ENCODE data around the gene KLHL29.

KLHL29 gene

DNA sequence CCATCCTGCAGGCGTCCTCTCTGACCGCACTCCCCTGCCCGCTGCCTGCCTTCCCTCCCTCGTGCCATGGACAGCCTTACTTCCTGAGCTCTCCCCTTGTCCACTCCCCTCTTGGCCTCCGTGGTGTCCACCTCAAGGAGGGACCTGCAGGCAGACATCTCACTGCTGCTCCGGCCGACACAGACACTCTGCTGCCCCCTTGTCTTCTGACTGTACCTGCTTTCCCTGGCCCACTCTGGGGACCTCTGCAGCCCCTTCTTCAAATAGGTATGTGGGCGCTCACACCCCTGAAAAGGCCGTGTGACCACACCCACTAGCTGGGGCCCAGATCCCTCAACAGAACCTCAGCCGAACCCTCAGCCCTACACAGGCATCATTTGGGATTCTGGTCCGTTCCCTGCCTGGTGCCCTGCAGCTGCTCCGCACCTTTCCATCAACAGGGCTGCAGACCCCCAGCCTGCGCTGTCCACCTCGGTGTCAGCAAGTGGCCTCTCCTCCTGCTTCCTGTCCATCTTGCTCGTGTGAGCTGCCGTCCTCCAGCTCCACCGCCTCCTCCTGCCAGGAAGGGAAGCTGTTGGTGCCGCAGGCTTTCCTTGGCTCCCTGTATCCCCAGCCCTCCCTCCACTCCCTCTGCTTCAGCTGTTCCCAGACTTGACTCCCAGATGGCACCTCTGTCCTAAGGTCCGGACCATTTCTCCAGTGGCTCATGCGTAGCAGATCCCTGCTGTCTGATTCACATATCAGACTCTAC lies 94.1 kb downstream of the KLHL29 start:
- no peak for DNase-seq

DNA sequence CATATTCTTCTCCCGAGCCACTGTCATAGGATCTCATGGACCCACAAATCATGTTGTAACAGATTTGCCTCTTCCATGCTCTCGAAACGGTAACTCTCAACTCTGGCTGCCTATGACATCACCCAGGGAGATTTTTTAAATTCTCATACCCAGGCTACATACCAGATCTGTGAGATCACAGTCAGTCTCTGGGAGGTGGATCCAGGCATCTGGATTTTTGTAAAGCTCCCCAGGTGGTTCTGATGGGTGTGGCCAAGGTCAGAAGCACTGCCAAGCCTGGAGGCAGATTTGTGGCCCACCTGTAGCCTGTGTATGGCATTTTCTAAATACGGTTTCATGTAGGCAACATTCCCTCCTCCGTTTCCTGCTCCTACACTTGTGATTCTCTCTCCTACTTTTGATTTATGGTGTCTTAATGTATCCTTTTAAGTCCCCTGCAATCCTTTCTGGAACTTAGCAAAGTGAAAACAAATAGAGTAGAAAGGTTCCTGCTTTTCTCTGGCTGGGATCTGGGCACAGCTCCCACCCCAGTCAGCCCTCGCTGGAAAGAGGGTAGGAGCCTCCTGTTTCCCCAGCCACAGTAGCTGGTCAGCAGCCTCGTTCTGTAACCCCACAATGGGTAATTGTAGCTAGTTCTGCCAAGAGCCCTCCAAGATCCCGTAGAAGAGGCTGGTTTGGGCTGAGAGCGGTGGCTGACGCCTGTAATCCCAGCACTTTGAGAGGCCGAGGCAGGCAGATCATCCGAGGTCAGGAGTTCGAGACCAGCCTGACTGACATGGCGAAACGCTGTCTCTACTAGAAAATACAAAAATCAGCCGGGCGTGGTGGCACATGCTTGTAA lies 96.2 kb downstream of the KLHL29 start:
- no peak for DNase-seq

DNA sequence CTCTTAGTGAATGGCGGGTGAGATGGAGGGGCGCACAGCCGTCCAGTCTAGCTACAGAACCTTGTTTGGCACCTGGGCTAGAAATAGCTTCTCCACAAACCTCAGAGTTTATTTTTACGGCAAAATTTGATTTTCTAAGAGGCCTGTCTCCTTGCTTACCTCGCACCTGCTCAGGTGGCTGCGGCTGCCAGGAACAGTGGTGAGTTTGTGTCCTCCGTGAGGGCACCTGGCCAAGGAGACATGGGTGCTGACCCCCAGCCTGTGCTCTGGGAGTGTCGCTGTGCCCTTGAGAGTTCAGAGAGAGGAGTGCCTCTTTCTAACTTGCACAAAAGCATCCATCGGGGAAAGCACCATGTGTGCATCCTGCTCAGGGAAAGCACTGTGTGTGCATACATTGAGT lies 97.2 kb downstream of the KLHL29 start:
- DNase-seq = no peak

GRCh38 chr2:23482607-23483006 lies 97.6 kb downstream of the KLHL29 start:
- DNase-seq = no peak

DNA sequence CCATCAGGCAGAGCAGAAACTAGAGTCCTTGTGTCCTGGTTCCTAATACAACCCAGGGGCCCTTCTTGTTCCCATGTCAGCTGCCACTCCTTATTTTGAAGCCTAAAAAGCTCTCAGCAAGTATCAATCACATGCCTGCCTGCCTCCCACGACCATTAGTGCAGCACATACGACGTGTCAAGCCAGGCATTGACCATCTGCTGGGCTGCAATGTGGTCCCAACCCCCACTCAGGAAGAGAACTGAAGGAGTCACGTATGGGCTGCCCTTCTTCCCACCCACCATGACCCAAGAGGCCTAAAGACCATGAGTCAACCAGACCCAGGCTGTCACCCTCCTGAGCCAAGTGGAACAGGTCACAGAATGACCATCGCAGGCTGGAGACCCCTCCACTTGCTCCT lies 98.8 kb downstream of the KLHL29 start:
- DNase-seq = no peak

DNA sequence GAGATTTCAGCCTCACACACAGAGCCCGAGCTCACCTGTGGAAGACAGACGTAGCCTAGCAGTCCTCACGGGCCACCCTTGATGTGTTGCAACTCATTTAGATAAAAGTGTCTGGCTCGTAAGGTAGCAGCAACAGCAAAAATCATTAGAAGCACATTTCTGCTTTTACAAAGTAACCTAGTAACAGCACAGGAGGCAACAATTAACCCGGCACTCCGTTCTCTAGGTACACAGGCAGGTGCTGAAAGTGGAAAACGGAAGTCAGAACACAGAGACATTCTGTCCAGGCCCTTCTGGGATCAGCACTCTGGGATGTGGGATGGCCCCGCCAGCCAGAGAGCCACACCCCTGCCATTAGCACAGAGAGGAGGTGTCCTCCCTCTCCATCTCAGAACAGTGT lies 99.3 kb downstream of the KLHL29 start:
- no peak for DNase-seq

DNA sequence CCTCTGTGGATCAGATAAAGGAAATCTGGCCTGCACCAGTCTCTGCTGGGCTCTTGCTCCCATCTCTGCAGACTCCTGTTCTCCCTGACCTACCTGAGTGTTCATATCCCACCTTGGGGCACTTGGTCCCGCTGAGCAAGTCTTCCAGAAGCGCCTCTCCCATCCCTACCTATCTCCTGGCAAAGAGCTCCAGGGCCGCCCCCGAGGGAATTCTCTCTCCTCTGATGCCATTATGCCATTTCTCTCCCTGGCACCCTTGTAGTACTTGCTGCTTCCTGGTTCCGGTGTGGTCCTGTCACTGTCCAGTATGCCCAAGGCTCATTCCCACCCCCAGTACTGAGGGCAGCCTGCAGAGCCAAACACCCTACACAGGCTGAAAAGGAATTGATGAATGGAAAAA lies 99.8 kb downstream of the KLHL29 start:
- DNase-seq = no peak

DNA sequence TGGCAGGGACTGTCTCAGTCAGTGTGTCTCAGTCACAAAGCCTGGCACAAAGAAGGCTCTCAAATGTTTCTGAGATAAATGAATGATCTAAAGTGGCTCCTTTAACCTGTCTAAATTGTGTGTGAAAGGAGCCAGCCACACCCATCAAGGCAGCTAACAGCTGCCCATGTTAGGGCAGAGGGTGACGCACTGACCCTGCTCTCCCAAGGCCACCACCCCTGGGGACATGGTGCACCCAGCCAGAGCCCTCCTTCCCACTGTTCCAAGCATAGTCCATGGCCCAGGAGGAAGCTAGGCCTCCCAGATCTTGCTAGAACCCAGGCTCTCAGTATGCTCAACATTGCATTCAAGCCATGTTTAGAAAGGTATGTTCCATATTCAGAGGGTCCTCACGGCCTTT lies 100.3 kb downstream of the KLHL29 start:
- DNase-seq = no peak

GRCh38 chr2:23485841-23486683 lies 101.1 kb downstream of the KLHL29 start:
- DNase-seq = no peak

- DNase-seq = no peak
Measured at GRCh38 chr2:23486684-23487075, 101.7 kb downstream of the KLHL29 start.

DNA sequence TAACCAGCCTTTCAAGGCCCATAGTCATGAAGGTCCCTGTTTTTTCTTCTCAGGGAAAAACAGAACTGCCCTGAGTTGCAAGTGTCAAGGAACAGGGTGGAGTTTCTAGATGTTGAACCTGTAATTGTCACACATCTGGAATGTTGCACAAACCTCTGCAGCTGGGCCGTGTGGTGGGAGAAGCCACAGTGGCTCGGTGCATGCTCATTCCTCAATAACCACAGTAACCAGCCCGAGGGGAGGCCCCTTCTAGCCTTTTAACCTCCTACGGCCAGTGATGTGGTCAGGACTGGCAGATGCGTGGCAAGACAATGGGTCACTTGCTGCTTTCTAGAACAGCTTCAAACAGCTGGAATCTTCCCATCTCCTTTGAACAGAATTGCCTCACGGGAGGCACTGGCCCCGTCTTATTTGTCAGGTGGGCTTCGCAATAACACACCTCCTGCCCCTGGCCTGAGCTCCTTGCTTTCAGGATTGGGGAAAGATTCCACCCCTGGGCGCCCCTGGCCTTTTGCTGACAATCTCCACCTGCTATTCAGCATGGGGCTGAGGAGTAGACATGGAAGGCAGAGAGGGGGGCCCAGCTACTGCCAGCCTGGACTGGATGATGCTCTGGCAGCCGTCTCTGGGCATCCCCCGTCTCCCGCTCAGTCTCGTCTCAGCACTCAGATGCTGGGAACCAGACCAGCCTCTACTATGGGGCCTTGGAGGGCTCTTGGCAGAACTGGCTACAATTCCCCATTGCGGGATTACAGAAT lies 102.9 kb downstream of the KLHL29 start:
- no peak for DNase-seq

GRCh38 chr2:23488584-23488983 lies 103.6 kb downstream of the KLHL29 start:
- no peak for DNase-seq

DNA sequence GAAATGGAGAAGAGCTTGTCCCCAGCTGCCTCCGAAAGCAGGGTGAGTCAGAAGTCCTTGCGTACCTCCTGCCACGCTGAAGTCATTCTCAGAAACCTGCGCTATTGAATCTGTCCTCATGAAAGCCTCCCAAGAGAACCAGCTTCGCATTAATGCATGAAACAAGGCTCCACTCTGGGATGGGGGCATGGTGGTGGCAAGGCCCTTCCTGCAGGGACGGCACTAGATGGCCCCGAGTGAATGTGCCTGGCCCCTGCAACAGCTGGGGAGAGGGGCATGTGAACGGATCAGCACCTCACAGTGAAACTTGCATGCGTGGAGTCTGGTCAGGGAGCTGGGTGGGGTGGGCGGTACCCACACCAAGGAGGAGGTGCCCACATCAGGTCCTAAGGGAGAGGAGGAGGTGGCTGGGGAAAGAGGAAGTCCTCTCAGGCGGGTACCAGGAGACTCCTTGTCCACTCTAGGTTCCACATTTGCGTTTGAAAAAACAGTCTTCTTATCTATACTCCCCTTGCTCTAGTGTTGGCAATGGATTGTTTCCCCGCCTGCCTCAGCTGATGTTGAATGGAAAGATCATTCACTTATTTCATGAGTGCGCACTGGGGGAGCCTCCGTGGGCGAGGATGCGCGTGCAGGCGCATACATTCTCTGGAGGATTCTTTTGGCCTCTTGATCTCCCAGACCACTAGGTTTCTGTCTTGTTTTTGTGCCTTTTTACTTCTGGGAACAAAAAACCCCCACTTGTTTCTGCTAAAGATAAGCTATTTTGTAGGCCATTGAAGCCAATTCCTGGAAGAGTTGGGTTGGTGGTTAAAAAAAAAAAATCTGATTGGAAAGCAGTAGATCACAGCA lies 104.7 kb downstream of the KLHL29 start:
- no peak for DNase-seq

DNA sequence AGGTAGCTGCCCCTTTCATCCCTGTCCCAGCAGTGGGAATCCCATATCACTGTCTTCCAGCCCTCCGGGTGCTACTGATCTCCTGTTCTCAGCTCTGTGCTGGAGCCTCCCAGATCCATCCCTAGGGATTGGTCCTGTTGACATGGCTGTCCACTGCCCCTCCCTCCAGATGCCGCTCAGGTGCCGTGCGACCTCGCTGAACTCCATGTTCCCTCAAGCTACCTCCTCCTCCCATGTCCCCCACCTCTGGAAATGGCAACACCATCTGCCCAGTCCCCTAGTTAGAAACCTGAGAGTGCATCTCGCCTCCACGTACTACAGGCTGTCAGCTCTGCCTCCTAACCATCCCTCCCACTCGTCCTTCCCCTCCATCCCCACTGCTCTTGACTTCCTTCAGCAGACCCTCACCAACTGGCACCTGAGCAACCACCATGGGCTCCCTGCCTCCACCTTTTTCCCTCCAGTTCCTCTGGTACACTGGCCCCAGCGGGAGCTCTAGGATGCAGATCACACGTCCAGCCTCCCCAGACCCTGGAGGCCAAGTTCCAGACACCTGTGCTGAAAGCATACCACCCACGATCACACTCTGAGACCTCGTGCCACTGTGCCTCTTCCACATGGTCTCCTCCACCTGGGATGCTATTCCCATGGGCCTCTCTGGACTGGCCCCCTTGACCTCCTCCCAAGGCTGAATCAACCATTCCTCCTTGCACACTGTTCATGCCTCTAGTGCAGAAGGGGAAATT lies 106.8 kb downstream of the KLHL29 start:
- DNase-seq = no peak

- no peak for DNase-seq
Measured at GRCh38 chr2:23492337-23492675, 107.3 kb downstream of the KLHL29 start.

- DNase-seq = peak; percentile 88
Measured at GRCh38 chr2:23492921-23493320, 107.9 kb downstream of the KLHL29 start.

GRCh38 chr2:23493846-23494245 lies 108.9 kb downstream of the KLHL29 start:
- no peak for DNase-seq

DNA sequence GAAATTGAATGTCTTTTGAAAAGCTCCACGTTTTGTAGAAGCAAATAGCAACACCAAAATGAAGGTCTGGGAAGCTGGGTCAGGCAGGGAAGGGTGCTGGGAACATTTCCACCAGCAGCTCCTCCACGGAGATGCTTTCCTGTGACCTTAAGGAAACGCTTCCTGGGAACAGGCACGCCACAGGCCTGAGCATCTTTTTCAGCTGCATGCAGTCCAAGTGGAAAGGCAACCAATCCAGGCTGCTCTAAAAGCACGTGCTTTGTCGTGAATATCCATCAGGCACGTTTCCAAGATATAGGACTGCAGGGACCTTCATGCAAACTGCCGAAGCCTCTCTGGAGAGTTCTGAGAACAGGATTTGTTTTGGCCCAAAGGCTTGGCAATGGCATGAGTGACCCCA lies 109.3 kb downstream of the KLHL29 start:
- no peak for DNase-seq

- peak; percentile 94 for DNase-seq
Measured at GRCh38 chr2:23495661-23496114, 110.7 kb downstream of the KLHL29 start.

DNA sequence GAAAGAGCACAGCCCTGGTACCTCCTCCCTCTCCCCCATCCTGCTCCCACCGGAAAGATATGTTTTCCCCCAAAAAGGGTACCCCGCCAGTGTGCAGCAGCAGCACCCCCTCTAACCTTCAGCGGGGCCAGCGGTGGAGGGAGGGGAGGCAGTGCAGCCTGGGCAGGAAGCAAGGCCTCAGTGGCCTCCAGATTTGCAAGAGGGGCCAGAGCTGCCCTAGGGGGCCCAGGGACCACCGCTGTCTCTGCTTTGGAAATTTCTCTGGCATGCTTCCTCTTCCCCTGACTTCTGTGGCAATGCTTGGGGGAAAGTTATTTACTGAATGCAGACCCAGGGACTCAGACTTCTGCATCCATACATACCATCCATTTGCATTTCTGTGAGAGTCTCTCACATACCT lies 111.5 kb downstream of the KLHL29 start:
- no peak for DNase-seq

DNA sequence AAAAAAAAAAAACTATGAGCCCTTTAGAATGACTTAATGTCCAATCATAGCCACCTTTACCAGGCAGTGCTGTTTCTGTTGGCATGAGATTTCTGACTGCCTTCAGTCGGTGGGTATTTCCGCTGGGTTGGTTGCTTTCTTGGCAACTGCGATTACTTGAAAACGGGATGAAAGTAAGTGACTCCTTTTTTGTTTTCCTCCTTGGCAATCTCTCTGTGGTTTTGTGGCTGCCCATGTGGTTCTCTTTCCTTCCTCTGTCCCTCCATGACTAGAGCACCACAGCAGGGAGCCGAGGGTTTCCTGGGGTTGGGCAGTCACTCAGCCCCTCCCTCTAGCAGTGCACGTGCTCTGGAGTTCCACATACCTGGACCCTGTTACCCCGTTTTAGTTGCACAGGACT lies 112.1 kb downstream of the KLHL29 start:
- no peak for DNase-seq

Measured in NCI-H1694 treated with DMSO at 0.1 percent for 48 hours (cell line).